GM23338 (cell line): Measurements from ENCODE around the gene CRHR1. TPM values are rescaled to one million over a fixed set of nuclear protein-coding genes. Genes with fewer than 3 reads are reported as not detected.

Source experiments
- ATAC-seq: fragments of 200-7000 bp; cut with Tn5 transposase; 3 replicates; pipeline ENCODE4 v1.9.1; 2020
- DNase-seq: peaks from one replicate; pipeline ENCODE4 v3.0.0-alpha.2; 2015; ENCODE audit warnings: low spot score
- H2AFZ ChIP-seq: fragments of 200-600 bp; sonication (generic); 2 replicates; pipeline ENCODE4 v1.8.0; 2016; ENCODE audit warnings: antibody characterized with exemption, mild to moderate bottlenecking, moderate library complexity
- H3F3A ChIP-seq: fragments of 200-600 bp; sonication (generic); replicated peaks from 2 replicates; pipeline ENCODE4 v1.8.0; 2017; ENCODE audit warnings: antibody characterized with exemption, mixed run types, low read depth
- H3K27ac ChIP-seq: fragments of 200-600 bp; sonication (generic); 2 replicates; pipeline ENCODE4 v1.6.1; 2016; ENCODE audit warnings: low read depth
- H3K27me3 ChIP-seq: fragments of 200-600 bp; sonication (generic); 2 replicates; pipeline ENCODE4 v1.8.0; 2016; ENCODE audit warnings: mild to moderate bottlenecking, mixed run types, moderate library complexity; ENCODE audit not compliant: insufficient read depth
- H3K36me3 ChIP-seq: fragments of 200-600 bp; sonication (generic); 2 replicates; pipeline ENCODE4 v1.8.0; 2016; ENCODE audit warnings: mild to moderate bottlenecking; ENCODE audit not compliant: insufficient read depth
- H3K4me1 ChIP-seq: fragments of 200-600 bp; sonication (generic); 2 replicates; pipeline ENCODE4 v1.8.0; 2016; ENCODE audit warnings: mild to moderate bottlenecking, moderate library complexity; ENCODE audit not compliant: insufficient read depth
- H3K4me2 ChIP-seq: fragments of 200-600 bp; sonication (generic); 2 replicates; pipeline ENCODE4 v1.7.1; 2017; ENCODE audit warnings: mixed run types
- H3K4me3 ChIP-seq: fragments of 200-600 bp; sonication (generic); 2 replicates; pipeline ENCODE4 v1.6.1; 2016; ENCODE audit warnings: mixed run types
- H3K79me2 ChIP-seq: fragments of 200-600 bp; sonication (generic); replicated peaks from 2 replicates; pipeline ENCODE4 v1.8.0; 2017; ENCODE audit warnings: mild to moderate bottlenecking; ENCODE audit not compliant: insufficient read depth
- H3K9me2 ChIP-seq: fragments of 200-600 bp; sonication (generic); 2 replicates; pipeline ENCODE4 v1.8.0; 2017; ENCODE audit not compliant: insufficient read depth
- H4K20me1 ChIP-seq: fragments of 200-600 bp; sonication (generic); replicated peaks from 2 replicates; pipeline ENCODE4 v1.8.0; 2017; ENCODE audit warnings: mild to moderate bottlenecking; ENCODE audit not compliant: insufficient read depth
- H3K27ac Mint-ChIP-seq: 2 replicates; pipeline ENCODE4 v1.8.0; 2020; ENCODE audit warnings: inconsistent platforms, mild to moderate bottlenecking, moderate library complexity, mixed read lengths
- H3K27me3 Mint-ChIP-seq: 3 replicates; pipeline ENCODE4 v1.8.0; 2022; ENCODE audit warnings: low read depth, mild to moderate bottlenecking, moderate library complexity, mixed read lengths, inconsistent platforms; ENCODE audit not compliant: insufficient read depth, poor library complexity
- H3K36me3 Mint-ChIP-seq: 3 replicates; pipeline ENCODE4 v1.8.0; 2021; ENCODE audit warnings: low read depth, mild to moderate bottlenecking, inconsistent platforms, moderate library complexity, mixed read lengths
- H3K4me1 Mint-ChIP-seq: 3 replicates; pipeline ENCODE4 v1.8.0; 2020; ENCODE audit warnings: mild to moderate bottlenecking, inconsistent platforms, mixed read lengths
- H3K4me3 Mint-ChIP-seq: 3 replicates; pipeline ENCODE4 v1.8.0; 2021; ENCODE audit warnings: moderate library complexity, mild to moderate bottlenecking, inconsistent platforms, mixed read lengths
- H3K9me3 Mint-ChIP-seq: 3 replicates; pipeline ENCODE4 v1.8.0; 2020; ENCODE audit warnings: moderate library complexity, mild to moderate bottlenecking, inconsistent platforms, mixed read lengths
- CREB1 ChIP-seq: fragments of 250-450 bp; sonication (Bioruptor Pico); IDR thresholded peaks from 2 replicates; pipeline ENCODE4 v1.5.0; 2020; ENCODE audit warnings: low read depth, mild to moderate bottlenecking, moderate library complexity
- EZH2 ChIP-seq: fragments of 200-600 bp; sonication (generic); IDR thresholded peaks from one replicate; pipeline ENCODE4 v1.8.0; 2017; ENCODE audit warnings: antibody characterized with exemption, mild to moderate bottlenecking, low read depth; ENCODE audit not compliant: unreplicated experiment
- EZH2phosphoT487 ChIP-seq: fragments of 200-600 bp; sonication (generic); IDR thresholded peaks from one replicate; pipeline ENCODE4 v1.8.1; 2018; ENCODE audit warnings: antibody characterized with exemption; ENCODE audit not compliant: unreplicated experiment
- JUNB ChIP-seq: IDR thresholded peaks from one replicate; pipeline ENCODE4 v1.6.1; 2016; ENCODE audit warnings: antibody characterized with exemption; ENCODE audit not compliant: unreplicated experiment
- NANOG ChIP-seq: IDR thresholded peaks from 2 replicates; pipeline ENCODE4 v1.6.1; 2016; ENCODE audit warnings: antibody characterized with exemption, borderline replicate concordance
- POLR2AphosphoS5 ChIP-seq: IDR thresholded peaks from 2 replicates; pipeline ENCODE4 v1.6.1; 2016; ENCODE audit warnings: antibody characterized with exemption, low read depth
- REST ChIP-seq: IDR thresholded peaks from one replicate; pipeline ENCODE4 v1.6.1; 2018; ENCODE audit warnings: antibody characterized with exemption; ENCODE audit not compliant: unreplicated experiment
- STAT1 ChIP-seq: IDR thresholded peaks from one replicate; pipeline ENCODE4 v1.6.1; 2016; ENCODE audit warnings: antibody characterized with exemption; ENCODE audit not compliant: unreplicated experiment
- ZNF114 ChIP-seq: fragments of 250-450 bp; sonication (Bioruptor Pico); IDR thresholded peaks from 2 replicates; pipeline ENCODE4 v1.5.0; 2020; ENCODE audit warnings: mild to moderate bottlenecking, moderate library complexity
- ZNF331 ChIP-seq: fragments of 250-450 bp; sonication (Bioruptor Pico); IDR thresholded peaks from 2 replicates; pipeline ENCODE4 v1.5.0; 2020; ENCODE audit warnings: low read depth, mild to moderate bottlenecking, moderate library complexity
- ZNF462 ChIP-seq: fragments of 250-450 bp; sonication (Bioruptor Pico); IDR thresholded peaks from 2 replicates; pipeline ENCODE4 v1.5.0; 2020; ENCODE audit warnings: mild to moderate bottlenecking, moderate library complexity
- polyA plus RNA-seq: library from polyadenylated mRNA; unstranded; fragments of >200 nt; fragmentation: Nextera tagmentation; extraction: Ambion mirVana; gene quantifications from 2 replicates; pipeline ENCODE4 v1.2.1, GENCODE V29; 2016
- total RNA-seq: library from RNA; depleted of rRNA; stranded (reverse); fragments of >200 nt; shearing (Covaris generic); gene quantifications from 2 replicates; pipeline ENCODE4 v1.2.3, GENCODE V29; 2014
- TF ChIP-seq, protein P1 (sequence below): IDR thresholded peaks from 2 replicates; pipeline ENCODE4 v1.6.1; 2016; ENCODE audit warnings: antibody characterized with exemption
- TF ChIP-seq, protein P2 (sequence below), 2 experiments: fragments of 200-600 bp in 1 of 2; sonication (generic) in 1 of 2; conservative IDR thresholded peaks; 2 replicates each; pipeline versions ENCODE4 v1.5.1 to v1.6.1; 2016 to 2017; ENCODE audit warnings: antibody characterized with exemption in 2 of 2, low read depth in 2 of 2, mild to moderate bottlenecking in 2 of 2, moderate library complexity in 1 of 2

The CRHR1 gene
- total and polyA plus RNA-seq, 2 experiments from 2014 or later: 0.19 to 0.76 TPM

- Mint-ChIP-seq H3K27ac (no peak overlapping the region), H3K4me1 (peaks cover 5% of the 10 kb centered on the region; the same call in 2 of the 3 replicates), H3K4me3 (no peak overlapping the region), H3K27me3 (peaks cover 4% of the 10 kb centered on the region), H3K9me3 (no peaks in the 10 kb centered on the region), H3K36me3 (no peaks in the 10 kb centered on the region)
- Histone ChIP-seq H3K36me3 (no peaks in the 10 kb centered on the region), H3K4me2 (no peak overlapping the region), H3K4me1 (no peaks in the 10 kb centered on the region), H4K20me1 (no peaks in the 10 kb centered on the region), H3F3A (no peaks in the 10 kb centered on the region), H2AFZ (no peak overlapping the region), H3K79me2 (no peaks in the 10 kb centered on the region), H3K27me3 (no peaks in the 10 kb centered on the region), H3K4me3 (no peak overlapping the region), H3K9me2 (no peaks in the 10 kb centered on the region), H3K27ac (no peak overlapping the region)
- no peak for DNase-seq
- ATAC-seq: no peak
- TF ChIP-seq, protein P1, sequence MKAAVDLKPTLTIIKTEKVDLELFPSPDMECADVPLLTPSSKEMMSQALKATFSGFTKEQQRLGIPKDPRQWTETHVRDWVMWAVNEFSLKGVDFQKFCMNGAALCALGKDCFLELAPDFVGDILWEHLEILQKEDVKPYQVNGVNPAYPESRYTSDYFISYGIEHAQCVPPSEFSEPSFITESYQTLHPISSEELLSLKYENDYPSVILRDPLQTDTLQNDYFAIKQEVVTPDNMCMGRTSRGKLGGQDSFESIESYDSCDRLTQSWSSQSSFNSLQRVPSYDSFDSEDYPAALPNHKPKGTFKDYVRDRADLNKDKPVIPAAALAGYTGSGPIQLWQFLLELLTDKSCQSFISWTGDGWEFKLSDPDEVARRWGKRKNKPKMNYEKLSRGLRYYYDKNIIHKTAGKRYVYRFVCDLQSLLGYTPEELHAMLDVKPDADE: no peak
- no peak for TF ChIP-seq EZH2
- no peak for TF ChIP-seq ZNF114 (CRISPR knock-in tag)
- no peak for TF ChIP-seq ZNF462 (CRISPR knock-in tag)
- no peak for TF ChIP-seq POLR2AphosphoS5
- no peak for TF ChIP-seq EZH2phosphoT487
- no peak for TF ChIP-seq ZNF331 (CRISPR knock-in tag)
- TF ChIP-seq CREB1 (CRISPR knock-in tag): no peak
- TF ChIP-seq NANOG: no peak
- TF ChIP-seq, protein P2, sequence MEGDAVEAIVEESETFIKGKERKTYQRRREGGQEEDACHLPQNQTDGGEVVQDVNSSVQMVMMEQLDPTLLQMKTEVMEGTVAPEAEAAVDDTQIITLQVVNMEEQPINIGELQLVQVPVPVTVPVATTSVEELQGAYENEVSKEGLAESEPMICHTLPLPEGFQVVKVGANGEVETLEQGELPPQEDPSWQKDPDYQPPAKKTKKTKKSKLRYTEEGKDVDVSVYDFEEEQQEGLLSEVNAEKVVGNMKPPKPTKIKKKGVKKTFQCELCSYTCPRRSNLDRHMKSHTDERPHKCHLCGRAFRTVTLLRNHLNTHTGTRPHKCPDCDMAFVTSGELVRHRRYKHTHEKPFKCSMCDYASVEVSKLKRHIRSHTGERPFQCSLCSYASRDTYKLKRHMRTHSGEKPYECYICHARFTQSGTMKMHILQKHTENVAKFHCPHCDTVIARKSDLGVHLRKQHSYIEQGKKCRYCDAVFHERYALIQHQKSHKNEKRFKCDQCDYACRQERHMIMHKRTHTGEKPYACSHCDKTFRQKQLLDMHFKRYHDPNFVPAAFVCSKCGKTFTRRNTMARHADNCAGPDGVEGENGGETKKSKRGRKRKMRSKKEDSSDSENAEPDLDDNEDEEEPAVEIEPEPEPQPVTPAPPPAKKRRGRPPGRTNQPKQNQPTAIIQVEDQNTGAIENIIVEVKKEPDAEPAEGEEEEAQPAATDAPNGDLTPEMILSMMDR (conservative IDR thresholded peaks at IDR 0.05; ENCODE audit: low read depth in 2 of 2): no peak
- TF ChIP-seq REST: no peak
- TF ChIP-seq JUNB: no peak
- no peak for TF ChIP-seq STAT1
Observed at GRCh38 chr17:45873728-45874127, 89.6 kb downstream of the CRHR1 start.
